GM19463 (cell line): ENCODE data around the gene ISG15.
A peak's percentile ranks its signal among the peaks of the same experiment; 100 is the strongest.
"Not testable (repeated sequence)": the region's sequence is repeated elsewhere in the genome, so short reads cannot be mapped to it uniquely, and the experiment has no call there.

Source experiments
- ATAC-seq: cut with Tn5 transposase; IDR thresholded peaks from one replicate; pipeline ENCODE4 v1.9.1; 2021; ENCODE audit warnings: mild to moderate bottlenecking, moderate library complexity; ENCODE audit not compliant: unreplicated experiment

Gene ISG15

DNA sequence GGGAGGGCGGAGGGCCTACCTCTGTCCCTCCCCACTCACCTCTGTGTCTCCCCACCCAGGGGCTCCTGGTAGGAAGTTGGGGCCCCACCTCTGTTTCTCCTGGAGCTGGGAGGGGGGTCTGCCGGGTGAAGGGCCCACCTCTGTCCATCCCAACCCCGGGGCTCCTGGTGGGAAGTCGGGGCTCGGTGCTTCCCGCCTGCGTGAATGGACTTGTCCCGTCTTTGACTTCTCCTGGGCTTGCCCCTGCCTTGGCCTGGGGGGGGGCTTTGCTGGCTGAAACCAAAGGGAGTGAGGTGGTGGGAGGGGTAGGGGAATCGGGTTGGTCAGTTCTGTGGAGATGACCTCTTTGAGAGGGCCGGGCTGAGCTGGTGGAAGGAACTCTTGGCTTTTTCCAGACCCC, 12.4 kb downstream of the ISG15 start:
- ATAC-seq, result no peak

DNA sequence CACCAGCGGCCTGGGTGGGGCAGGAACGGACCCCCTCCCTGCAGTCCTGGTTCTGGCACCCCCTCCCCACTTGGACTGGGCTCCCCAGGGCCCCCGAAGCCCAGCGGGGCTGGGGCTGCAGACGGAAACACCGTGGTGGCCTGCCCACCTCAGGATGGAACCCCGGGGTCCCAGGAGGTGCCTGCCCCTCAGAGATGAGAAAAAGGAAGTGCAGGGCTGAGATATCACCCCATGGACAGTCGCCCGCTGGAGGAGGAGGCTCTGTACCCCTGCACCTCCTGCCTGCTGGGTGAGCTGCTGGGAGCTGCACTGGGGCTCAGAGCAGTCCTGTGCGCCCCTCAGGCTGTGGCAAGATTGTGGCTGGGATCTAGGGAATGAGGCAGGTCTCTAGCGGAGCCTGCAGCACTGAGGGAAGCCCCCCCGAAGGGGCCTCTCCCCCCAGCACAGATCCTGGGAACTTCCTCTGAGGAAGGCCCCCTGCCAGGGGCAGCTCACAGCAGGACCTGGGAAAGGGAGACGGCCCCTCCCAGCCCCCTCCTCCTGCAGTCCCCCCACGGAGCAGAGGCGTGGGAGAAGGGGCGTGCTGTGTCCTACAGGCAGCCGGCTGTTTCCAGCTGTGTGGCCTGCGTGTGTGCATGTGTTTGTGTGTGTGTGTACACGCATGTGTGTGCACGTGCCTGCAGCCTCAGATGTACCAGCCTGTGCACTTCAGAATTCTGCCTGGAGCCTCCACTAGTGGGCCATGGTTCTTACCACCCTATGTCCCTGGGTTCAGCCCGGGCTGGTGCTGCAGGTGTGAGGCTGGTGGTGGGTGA, 13.5 kb downstream of the ISG15 start:
- ATAC-seq, result no peak

DNA sequence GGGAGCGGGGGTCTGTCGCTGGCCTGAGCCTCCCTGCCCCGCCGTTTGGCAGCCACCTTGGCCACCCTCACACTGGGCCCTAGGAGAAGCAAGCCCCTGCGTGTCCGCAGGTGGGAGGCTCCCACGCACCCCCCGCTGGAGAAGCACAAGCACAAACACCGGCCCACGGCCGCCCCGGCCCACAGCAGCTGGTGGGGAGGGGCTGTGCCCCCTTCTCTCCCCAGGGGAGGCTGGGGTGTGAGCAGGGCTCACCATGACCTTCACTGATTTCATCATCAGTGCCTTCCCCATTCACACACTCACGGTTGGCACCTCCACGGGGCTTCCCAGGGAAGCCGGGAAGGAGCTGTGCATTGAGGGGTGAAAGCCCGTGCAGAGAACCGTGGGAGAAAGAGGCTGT, 14.5 kb downstream of the ISG15 start:
- ATAC-seq, result no peak

DNA sequence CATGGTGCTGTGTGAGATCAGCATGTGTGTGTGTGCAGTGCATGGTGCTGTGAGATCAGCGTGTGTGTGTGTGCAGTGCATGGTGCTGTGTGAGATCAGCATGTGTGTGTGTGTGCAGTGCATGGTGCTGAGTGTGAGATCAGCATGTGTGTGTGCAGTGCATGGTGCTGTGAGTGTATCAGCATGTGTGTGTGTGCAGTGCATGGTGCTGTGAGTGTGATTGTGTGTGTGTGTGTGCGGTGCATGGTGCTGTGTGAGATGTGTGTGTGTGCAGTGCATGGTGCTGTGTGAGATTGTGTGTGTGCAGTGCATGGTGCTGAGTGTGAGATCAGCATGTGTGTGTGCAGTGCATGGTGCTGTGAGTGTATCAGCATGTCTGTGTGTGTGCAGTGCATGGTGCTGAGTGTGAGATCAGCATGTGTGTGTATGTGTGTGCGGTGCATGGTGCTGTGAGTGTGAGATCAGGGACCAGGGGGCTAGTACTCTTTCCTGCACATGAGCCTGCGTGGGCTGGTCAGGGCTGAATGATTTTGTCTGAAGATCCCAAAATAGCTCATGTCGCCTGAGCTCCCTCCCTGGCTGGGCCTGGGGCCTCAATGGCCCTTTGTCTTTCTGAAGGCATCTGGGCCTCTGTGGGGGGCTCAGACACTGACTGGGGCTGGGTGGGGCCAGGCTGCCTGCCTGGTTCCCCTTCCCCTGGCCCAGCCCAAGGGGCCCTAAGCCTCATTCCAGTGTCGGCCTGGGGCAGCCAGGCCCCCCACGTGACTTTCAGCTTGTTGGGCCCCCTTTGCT, 17.8 kb downstream of the ISG15 start:
- not testable (repeated sequence) for ATAC-seq

DNA sequence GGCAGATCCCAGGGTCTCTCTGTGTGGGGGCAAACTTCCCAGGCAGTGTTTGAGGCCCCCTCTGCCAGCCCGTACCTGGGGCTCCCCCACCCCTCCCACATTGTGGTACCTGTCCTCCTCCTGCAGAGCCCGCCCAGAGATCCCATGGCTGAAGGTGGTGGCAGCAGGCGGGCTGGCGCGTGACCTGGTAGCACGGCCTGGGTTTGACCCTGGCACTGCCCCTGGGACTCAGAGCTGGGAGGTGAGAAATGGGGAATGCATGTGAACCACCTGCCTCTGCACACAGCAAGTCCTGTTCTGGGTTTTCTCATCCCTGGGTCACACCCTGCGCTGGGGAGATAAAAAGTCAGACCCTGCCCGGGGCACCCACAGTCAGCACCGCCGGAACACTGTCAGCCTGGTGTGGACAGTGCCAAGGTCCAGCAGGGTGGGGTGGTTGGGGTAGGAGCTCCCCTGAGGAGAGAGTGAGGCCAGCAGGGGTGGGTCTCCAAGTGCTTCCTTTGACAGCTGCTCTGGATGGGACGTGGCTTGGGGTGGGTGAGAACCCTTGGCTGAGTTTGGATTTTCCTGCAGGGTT, 18.4 kb downstream of the ISG15 start:
- ATAC-seq, result no peak

DNA sequence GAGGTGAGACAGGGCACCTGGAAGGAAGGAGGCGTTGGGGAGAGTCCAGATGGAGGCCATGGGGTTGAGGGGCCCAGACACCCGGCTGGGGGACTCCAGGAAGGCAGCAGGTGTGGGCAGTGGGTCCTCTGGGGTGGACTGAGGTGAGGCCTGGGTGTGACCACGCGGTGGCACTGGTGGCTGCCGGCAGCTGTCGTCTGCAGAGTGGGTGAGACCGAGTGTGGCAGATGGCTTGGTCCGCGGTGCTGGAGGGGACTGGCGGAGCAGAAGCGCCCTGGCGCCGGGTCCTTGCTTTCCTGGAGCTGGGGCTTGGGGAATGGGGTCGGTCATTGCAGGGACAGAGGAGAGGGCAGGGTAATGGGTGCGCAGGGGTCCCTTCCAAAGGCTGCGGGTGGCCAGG, 19.1 kb downstream of the ISG15 start:
- ATAC-seq, result peak; percentile 15

DNA sequence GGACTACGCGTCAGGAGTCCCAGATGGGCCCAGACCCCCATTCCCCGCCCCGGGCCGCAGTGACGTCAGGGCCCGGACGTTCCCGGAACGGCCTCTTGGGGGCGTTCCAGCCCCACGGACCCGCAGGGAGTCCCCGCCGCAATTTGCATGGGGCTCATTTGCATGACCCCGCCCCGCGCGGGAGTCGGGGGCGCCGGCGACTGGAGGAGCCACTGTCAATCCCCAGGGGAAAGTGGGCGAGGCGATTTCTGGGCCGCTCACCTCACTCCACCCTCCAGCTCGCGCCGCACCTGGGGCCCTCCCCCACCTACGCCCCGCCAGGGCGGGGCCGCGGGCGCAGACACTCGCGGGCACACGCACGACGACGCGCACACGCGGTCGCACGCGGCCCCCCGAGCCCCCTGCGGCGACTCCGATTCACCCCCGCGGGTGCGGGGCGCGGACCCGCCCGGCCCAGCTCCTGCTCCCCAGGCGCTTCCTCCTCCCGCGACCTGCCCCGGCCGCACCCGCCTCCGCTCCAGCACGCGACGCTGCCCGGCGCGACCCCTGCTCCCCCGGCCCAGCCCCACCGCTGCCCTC, 19.8 kb downstream of the ISG15 start:
- ATAC-seq, result peak; percentile 83

DNA sequence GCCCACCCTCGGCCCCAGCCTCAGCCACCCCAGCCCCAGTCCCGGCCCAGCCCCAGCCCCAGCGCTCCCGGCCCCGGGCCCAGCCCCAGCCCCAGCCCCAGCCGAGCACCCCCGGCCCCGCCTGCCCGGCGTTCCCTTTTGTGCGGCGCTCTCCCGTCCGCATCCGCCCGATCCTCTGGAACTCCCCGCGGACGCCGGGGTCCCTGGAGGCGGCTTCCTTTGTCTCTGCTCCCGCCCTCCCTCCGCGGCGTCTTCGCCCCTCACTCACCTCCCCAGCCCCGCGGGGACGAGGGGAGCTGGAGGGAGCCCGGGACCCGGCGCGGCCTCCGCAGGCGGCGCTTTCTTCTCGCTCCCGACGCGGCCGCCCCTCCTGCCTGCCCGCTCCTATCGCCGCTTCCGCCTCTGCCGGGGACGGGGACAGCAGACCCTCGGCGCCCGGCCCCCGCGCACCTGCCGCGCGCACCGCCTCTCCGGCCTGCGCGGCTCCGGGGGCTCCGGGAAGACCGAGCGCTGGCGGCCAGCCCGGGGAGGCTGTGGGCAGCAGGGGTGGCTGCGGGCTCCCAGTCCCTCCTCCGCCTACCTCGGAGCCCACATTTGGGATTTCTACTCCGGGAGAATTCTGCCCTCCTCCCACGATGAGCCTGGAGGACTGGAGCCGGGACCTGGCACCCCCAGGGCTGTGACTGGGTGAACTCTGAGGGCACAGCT, 20.6 kb downstream of the ISG15 start:
- no peak for ATAC-seq

DNA sequence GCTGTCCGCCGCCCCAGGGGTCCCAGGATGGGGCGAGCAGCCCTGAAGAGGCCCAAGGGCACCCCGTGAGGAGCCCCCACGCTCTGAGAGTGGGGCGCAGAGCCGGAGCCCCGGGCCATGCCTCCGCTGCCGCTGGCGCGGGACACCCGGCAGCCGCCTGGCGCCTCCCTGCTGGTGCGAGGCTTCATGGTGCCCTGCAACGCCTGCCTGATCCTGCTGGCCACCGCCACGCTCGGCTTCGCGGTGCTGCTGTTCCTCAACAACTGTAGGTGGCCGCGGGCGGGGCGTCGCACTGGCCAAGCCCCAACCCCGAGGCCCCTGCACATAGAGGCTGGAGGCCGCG, 21.1 kb downstream of the ISG15 start:
- no peak for ATAC-seq

DNA sequence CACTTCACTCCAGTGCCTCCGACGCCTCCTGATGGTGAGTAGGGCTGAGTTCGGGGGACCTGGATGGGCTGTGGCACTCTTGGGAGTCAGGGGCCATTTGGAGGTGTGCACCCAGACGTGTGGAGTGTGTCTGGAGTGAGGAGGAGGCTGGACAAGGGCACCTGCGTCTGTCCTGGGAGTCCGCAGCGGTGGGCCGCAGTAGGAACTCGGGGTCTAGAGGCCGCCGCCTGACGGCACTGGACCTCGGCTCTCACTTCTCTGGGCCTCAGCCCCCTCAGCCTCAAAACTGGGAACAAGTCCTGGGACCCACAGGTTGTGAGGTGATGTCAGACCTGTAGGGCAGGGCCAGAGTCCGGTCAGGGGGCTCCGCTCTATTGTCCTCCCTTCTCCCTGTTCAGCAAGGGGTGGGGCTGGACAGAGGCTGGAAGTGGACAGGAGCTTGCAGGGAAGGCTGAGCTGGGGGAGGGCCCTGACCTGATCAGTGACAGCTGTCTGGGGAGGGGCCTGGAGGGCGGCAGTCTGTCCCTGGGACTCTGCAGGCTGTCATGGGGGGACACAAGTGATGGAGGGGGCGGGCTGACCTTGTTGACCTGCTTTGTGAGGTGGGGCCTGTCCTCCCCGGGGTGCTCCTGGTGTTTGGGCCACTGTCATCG, 22.1 kb downstream of the ISG15 start:
- ATAC-seq, result no peak

DNA sequence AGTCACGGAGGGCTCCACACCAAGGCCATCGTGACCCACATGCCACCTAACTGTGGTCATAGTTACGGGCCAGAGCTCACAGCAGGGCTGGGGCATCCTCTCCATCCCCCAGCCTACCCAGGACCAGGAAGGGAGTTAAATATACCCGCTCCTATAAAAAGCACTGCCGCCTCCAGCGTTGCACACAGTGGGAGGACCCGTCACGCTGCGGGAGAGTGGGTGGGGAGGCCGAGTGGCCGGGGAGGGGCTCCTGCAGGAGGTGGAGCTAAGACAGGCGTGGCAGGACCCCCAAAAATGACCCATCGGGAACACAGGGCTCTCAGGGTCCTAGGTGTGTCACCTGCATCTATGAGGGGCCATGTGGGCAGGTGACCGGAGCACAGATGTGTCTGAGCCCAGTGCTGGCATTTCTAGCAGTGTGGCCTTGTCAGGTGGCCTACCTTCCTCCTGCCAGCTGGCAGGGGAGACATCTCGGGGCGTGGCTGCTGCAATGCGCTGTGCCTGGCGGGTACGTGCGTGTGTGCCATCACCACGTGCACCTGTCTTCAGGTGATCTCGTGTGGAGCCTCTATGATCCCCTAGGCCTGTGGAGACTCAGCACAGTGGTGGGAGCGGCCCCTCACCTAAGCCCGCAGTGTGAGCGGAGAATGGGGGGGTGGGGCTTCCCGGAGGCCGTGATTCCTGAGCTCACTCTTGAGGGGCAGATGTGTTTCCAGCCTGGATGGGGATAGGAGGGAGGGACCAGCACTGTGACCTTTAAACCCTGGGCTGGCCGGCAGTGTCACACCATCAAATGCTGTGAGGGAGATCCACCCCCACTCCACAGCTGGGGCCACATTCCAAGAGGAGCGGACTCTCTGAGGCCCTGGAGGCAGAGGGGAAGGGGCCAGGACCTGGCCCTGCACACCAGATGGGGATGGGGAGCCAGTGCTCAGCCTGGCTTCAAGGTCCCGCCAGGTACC, 24.4 kb downstream of the ISG15 start:
- no peak for ATAC-seq

DNA sequence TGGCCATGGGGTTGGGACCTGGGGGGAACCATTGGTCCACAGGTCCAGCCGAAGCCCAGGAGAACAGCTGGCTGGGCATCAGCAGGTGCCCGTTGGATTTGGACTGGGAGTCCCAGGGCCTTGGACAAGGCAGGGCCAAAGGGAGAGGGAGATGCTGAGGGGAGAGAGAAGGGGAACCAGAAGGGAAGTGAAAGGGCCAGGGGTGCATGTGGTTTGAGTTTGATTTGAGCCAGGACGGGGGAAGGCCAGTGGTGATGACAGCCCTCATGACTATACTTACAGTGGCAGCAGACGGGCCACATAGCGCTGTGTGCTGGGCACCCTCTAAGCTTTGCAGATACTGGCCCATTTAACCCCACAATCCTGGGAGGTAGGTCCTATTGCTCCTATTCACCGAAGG, 25.4 kb downstream of the ISG15 start:
- peak; percentile 59 for ATAC-seq

DNA sequence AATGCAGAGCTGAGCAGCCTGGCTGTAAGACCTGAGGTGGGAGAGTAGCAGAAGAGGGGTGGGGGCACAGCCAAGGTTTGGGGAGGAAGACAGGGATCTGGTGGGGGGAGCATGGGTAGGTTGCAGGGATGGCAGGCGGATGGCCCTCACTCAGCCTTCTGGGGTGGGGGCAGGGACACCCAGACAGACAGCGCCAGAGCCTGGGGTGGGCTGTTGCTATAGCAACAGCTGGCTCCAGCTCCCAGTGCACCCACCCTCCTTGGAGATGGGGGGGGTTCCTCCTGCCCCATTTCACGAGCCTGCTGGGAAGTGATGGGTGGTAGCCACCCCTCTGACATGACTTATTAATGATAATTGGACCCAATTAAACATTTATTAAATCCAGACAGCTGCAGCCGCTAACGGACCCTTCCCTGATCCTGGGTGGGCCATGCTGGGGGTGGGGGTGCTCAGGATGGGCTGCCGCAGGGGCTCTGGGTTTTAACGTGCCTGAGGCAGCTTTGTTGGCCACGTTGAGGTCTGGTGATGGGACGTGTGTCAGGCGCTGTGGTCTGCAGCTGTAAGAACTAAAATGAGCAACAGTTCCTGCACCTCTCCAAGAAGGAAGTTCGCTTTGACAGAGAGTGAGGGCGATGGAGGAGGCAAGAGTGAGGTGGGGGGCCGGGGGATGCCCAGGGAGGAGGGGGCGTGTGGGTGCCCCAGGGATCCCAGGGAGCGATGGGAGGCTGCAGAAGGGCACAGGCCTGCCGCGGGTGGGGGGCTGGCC, 26.0 kb downstream of the ISG15 start:
- no peak for ATAC-seq

DNA sequence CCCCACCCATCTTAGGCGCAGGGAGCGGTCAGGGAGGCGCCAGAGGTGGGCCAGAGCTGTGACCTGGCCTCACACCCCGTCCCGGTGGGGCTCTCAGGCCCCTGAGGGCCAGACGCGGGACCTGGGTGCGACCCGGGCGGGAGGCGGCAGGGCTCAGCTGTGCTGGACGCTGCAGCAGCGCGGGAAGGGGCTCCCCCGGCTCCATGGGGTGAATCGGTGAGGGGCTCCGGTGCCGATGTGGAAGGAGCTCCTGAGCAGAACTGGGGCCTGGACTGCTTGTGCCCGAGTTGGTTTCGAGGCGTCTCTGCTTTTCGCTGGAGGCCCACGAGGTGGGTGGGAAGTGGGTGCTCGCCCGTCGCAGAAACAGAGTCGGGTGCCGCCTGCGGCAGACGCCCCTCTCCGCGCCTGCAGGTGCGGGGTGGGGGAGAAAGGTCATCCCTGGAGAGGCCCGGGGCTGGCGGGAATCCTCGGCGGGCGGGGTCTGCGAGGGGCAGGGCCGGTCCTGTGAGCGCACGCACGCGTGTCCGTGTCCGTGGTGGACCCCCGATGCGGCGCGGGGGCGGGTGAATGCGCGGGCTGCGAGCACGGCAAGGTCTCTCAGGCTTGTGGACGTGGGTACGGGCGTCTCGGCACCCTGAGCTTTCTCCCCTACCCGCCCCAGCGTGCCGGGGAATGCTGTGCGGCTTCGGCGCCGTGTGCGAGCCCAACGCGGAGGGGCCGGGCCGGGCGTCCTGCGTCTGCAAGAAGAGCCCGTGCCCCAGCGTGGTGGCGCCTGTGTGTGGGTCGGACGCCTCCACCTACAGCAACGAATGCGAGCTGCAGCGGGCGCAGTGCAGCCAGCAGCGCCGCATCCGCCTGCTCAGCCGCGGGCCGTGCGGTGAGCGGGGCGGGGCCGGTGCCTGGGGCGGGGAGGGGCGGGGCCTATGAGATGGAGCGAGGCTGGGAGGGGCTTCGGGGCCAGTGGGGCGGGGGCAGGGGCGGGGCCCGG, 27.0 kb downstream of the ISG15 start:
- peak; percentile 50 for ATAC-seq

DNA sequence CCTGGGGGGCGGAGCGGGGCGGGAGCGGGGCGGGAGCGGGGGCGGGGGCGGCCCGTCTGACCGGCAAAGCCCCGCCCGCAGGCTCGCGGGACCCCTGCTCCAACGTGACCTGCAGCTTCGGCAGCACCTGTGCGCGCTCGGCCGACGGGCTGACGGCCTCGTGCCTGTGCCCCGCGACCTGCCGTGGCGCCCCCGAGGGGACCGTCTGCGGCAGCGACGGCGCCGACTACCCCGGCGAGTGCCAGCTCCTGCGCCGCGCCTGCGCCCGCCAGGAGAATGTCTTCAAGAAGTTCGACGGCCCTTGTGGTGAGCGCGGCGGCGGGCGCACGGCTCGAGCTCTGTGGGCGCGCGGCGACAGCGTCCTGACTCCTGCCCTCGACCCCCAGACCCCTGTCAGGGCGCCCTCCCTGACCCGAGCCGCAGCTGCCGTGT, 27.8 kb downstream of the ISG15 start:
- ATAC-seq, result no peak

DNA sequence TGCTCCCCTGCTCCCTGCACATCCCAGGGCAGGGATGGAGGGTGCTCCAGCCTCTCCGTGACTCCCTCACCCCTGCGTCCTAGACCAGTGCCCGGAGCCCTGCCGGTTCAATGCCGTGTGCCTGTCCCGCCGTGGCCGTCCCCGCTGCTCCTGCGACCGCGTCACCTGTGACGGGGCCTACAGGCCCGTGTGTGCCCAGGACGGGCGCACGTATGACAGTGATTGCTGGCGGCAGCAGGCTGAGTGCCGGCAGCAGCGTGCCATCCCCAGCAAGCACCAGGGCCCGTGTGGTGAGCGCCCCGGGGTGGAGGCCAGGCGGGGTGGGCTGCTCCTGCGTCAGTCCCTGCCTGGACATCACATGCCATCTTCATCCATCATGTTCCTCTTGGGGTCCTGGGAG, 28.6 kb downstream of the ISG15 start:
- ATAC-seq, result no peak

DNA sequence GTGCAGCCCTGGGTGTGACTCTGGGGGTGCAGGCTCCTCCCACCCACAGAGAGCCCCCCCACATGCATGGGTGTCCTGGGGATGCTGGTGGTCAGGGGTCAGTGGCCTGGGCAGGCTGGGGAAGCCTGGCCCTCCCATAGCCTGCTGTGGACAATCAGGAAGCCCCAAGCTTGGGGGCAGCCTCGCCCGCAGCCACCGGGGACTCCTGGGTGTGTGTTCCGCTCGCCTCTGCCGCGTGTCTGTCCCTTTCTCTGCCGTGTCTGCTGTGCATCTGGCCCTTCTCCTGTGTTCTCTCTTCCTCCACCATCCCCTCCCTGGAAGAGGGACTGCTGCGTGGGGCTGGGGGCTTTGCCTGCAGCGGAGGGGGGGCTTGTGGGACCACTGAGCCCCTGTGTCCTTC, 29.5 kb downstream of the ISG15 start:
- no peak for ATAC-seq
